ENCODE measurements around the gene PNMA8B.

PNMA8B gene

GRCh38 chr19:46449228-46449627, 46.4 kb downstream of the PNMA8B start:
- no peak overlapping the region for H3K4me3 ChIP-seq (ENCODE audit: low read depth, low read length)
- no peak for TF ChIP-seq ZNF221 (tag by site-specific recombination; IDR thresholded peaks at IDR 0.05; ENCODE audit: borderline replicate concordance)
- TF ChIP-seq, protein P1, sequence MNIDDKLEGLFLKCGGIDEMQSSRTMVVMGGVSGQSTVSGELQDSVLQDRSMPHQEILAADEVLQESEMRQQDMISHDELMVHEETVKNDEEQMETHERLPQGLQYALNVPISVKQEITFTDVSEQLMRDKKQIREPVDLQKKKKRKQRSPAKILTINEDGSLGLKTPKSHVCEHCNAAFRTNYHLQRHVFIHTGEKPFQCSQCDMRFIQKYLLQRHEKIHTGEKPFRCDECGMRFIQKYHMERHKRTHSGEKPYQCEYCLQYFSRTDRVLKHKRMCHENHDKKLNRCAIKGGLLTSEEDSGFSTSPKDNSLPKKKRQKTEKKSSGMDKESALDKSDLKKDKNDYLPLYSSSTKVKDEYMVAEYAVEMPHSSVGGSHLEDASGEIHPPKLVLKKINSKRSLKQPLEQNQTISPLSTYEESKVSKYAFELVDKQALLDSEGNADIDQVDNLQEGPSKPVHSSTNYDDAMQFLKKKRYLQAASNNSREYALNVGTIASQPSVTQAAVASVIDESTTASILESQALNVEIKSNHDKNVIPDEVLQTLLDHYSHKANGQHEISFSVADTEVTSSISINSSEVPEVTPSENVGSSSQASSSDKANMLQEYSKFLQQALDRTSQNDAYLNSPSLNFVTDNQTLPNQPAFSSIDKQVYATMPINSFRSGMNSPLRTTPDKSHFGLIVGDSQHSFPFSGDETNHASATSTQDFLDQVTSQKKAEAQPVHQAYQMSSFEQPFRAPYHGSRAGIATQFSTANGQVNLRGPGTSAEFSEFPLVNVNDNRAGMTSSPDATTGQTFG (tag by site-specific recombination; IDR thresholded peaks at IDR 0.05; ENCODE audit: borderline replicate concordance): no peak
- TF ChIP-seq ZNF571 (tag by site-specific recombination; IDR thresholded peaks at IDR 0.05): no peak
- no peak for TF ChIP-seq ZNF626 (tag by site-specific recombination; IDR thresholded peaks at IDR 0.05)
- no peak for TF ChIP-seq BCL6B (tag by site-specific recombination; IDR thresholded peaks at IDR 0.05)
- TF ChIP-seq ZNF311 (tag by site-specific recombination; IDR thresholded peaks at IDR 0.05; ENCODE audit: borderline replicate concordance): no peak
- no peak for TF ChIP-seq ZNF239 (tag by site-specific recombination; IDR thresholded peaks at IDR 0.05)
- TF ChIP-seq ZNF621 (tag by site-specific recombination; IDR thresholded peaks at IDR 0.05): no peak
- TF ChIP-seq RBAK (tag by site-specific recombination; IDR thresholded peaks at IDR 0.05): no peak
- TF ChIP-seq ZBTB7A (tag by site-specific recombination; IDR thresholded peaks at IDR 0.05; ENCODE audit: low read depth): no peak
- no peak overlapping the region for H3K27ac ChIP-seq (ENCODE audit: extremely low read depth, low read depth, low read length)
- H3K4me1 ChIP-seq (ENCODE audit: control insufficient read depth, insufficient read depth, low read length): no peaks in the 10 kb centered on the region
- POLR2A ChIA-PET: no interaction called here
- no peaks in the 10 kb centered on the region for H3K9me3 ChIP-seq (ENCODE audit: control insufficient read depth, insufficient read depth, low read depth, low read length)
- CTCF ChIA-PET: interaction anchor here (1.0 kb wide), 1 partner anchor 102 kb away, joined by 5 read pairs; no protein-coding TSS in a partner anchor
- no peaks in the 10 kb centered on the region for H3K36me3 ChIP-seq (ENCODE audit: control insufficient read depth in 2 of 2, insufficient read depth in 1 of 2, low read length in 2 of 2)

DNA sequence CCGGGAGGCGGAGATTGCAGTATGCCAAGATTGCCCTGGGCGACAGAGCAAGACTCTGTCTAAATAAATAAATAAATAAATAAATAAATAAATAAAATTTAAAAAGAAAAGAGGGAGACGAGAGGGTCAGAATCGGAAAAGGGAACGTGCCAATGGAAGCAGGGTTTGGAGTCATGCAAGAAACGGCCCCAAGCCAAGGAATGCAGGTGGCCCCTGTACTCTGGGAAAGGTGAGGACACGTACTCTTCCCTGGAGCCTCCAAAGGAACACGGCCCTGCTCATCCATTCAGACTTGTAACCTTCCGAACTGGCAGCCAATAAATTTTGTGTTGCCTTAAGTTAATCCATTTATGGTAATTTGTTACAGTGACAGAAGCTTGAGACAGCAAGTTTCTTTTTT, 47.1 kb downstream of the PNMA8B start:
- no peaks in the 10 kb centered on the region for H3K36me3 ChIP-seq (ENCODE audit: control insufficient read depth in 2 of 2, insufficient read depth in 1 of 2, low read length in 2 of 2)
- CTCF ChIA-PET: interaction anchor here (0.6 to 1.0 kb wide), 2 partner anchors 53 to 101 kb away, joined by 5 read pairs; no protein-coding TSS in a partner anchor
- H3K9me3 ChIP-seq (ENCODE audit: control insufficient read depth, insufficient read depth, low read depth, low read length): no peaks in the 10 kb centered on the region
- H3K4me3 ChIP-seq (ENCODE audit: low read depth, low read length): no peak overlapping the region
- POLR2A ChIA-PET: interaction anchor here (0.6 kb wide), 1 partner anchor 356 kb away, joined by 3 read pairs; no protein-coding TSS in a partner anchor
- no peak overlapping the region for H3K27ac ChIP-seq (ENCODE audit: extremely low read depth, low read depth, low read length)
- no peak for TF ChIP-seq ZNF660 (tag by site-specific recombination; IDR thresholded peaks at IDR 0.05)
- no peak for TF ChIP-seq ZIC2 (tag by site-specific recombination; IDR thresholded peaks at IDR 0.05)
- TF ChIP-seq, protein P2, sequence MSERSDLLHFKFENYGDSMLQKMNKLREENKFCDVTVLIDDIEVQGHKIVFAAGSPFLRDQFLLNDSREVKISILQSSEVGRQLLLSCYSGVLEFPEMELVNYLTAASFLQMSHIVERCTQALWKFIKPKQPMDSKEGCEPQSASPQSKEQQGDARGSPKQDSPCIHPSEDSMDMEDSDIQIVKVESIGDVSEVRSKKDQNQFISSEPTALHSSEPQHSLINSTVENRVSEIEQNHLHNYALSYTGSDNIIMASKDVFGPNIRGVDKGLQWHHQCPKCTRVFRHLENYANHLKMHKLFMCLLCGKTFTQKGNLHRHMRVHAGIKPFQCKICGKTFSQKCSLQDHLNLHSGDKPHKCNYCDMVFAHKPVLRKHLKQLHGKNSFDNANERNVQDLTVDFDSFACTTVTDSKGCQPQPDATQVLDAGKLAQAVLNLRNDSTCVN (tag by site-specific recombination; optimal IDR thresholded peaks at IDR 0.05): no peak
- no peak for TF ChIP-seq SCRT2 (tag by site-specific recombination; IDR thresholded peaks at IDR 0.05)
- no peak for TF ChIP-seq KLF10 (tag by site-specific recombination; IDR thresholded peaks at IDR 0.05)
- TF ChIP-seq ZNF223 (tag by site-specific recombination; IDR thresholded peaks at IDR 0.05): no peak
- no peak for TF ChIP-seq KLF9 (tag by site-specific recombination; IDR thresholded peaks at IDR 0.05; ENCODE audit: low read depth)
- TF ChIP-seq ZNF48 (tag by site-specific recombination; IDR thresholded peaks at IDR 0.05): no peak
- TF ChIP-seq, protein P3, sequence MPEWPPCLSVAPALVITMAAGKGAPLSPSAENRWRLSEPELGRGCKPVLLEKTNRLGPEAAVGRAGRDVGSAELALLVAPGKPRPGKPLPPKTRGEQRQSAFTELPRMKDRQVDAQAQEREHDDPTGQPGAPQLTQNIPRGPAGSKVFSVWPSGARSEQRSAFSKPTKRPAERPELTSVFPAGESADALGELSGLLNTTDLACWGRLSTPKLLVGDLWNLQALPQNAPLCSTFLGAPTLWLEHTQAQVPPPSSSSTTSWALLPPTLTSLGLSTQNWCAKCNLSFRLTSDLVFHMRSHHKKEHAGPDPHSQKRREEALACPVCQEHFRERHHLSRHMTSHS (tag by site-specific recombination; IDR thresholded peaks at IDR 0.05): no peak
- no peak for TF ChIP-seq ZNF677 (tag by site-specific recombination; IDR thresholded peaks at IDR 0.05)
- no peak for TF ChIP-seq ZNF549 (tag by site-specific recombination; IDR thresholded peaks at IDR 0.05)
- H3K4me1 ChIP-seq (ENCODE audit: control insufficient read depth, insufficient read depth, low read length): no peaks in the 10 kb centered on the region

Data from HEK293 (cell line).